Amygdala (tissue), 56 donors: ENCODE measurements around the gene ATP6AP1.
"Not testable (repeated sequence)": the region's sequence is repeated elsewhere in the genome, so short reads cannot be mapped to it uniquely, and the experiment has no call there.

Experiments
- DNase-seq, 56 donors: peaks; one replicate each; lab custom pipeline; 2025; lab: John Stamatoyannopoulos, UW

ATP6AP1 gene

GRCh38 chrX:154428176-154429171 lies at the start of gene ATP6AP1:
TSS of gene ATP6AP1 (plus strand) at chrX:154428677. CDS start at chrX:154428693, 16 bp downstream.
- DNase-seq = peak in 55 of 56 donors; percentile 11 to 93 (median 81)

- peak; percentile 35 to 100 (median 98) for DNase-seq
Observed at GRCh38 chrX:154378799-154379568, 49.5 kb upstream of the ATP6AP1 start, which contains the start of gene EMD. TSS of gene EMD (plus strand) at chrX:154379295. CDS start at chrX:154379485, 190 bp downstream.

- DNase-seq = peak in 1 of 56 donors; percentile 28
Observed at GRCh38 chrX:154379569-154379951, 48.9 kb upstream of the ATP6AP1 start.

DNA sequence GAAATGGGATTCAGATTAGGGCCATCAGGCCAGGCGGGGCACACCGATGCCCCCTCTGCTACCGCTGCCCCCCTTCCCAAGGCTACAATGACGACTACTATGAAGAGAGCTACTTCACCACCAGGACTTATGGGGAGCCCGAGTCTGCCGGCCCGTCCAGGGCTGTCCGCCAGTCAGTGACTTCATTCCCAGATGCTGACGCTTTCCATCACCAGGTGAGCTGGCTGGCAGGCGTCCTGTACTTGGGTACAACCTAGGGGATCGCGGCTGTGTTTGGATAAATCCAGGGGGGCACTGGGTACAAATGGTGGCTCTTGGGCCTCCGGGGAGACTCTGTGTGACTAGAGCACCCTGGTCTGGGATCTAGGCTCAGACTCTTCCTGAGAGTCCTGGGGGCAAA lies 48.3 kb upstream of the ATP6AP1 start:
- no peak for DNase-seq

GRCh38 chrX:154380787-154381186 lies 47.7 kb upstream of the ATP6AP1 start:
- no peak for DNase-seq

- no peak for DNase-seq
Observed at GRCh38 chrX:154381271-154381670, 47.2 kb upstream of the ATP6AP1 start.

DNA sequence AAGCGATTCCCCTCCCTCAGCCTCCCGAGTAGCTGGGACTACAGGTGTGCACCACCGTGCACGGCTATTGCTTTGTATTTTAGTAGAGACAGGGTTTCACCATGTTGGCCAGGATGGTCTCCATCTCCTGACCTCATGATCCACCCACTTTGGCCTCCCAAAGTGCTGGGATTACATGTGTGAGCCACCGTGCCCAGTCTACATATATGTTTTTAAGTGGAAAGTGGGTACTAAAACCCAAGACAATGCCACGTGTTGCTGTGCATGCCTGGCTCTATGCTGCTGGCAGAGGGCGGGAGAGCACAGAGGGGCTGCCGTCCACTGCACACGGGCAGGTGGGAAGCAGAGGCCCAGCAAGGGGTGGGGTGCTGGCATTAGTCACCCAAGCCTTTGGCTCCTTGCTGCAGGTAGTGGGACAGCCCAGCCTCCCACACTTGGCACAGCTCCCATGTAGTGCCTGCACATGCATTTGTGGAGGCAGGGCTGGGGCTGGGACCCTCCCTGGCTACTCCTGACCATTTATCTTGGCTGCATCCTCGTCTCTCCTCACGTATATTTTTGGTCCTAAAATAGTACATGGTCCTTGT lies 45.9 kb upstream of the ATP6AP1 start:
- DNase-seq = no peak

GRCh38 chrX:154383359-154384283 lies 44.9 kb upstream of the ATP6AP1 start:
- DNase-seq = no peak

DNA sequence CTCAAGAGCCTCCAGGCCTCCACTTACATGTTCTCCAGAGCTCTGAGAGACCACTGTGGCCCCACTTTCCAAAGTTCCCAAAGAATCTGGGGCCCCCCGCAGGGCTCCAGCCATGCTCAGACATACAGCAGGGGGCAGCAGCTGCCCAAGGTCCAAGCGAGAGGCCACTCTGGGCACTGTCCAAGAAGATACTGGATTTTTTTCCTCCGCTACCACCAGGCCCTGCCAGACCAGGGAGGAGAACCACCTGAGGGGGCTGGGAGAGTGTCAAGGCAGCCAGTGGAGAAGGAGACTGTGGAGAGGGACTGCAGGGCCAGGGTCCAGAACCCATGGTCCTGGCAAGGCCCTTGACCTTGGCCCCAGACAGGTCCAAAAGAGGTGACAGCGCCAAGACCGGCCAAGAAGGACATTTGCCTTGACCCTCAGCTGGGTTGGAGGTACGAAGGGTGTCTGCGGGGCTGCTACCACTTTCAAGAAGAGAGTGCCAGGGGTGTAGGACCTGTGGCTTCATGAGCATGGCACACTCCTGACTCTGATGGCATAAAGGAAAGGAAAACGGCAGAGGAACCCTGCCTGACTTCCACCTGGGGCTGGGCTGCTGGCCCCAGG lies 44.1 kb upstream of the ATP6AP1 start:
- DNase-seq = peak in 4 of 56 donors; percentile 4 to 15 (median 8)

DNA sequence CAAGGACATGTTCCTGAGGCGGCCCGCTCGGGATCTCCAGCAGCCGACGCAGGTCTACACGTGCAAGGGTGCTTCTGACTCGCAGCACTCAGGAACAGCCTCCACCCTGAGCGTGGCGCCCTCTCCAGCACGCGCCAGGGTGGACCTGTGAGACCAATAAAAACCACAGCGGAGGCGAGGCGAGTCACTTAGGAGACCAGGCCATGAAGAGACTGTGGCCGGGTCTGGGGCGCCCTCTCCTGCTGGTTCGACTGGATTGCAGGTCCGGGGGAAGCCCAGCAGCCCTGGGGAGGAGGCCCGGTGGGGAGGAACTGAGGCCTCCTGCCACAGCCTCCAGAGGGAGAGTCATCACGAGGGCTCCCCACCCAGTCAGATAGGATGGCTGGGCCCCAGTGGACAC lies 40.4 kb upstream of the ATP6AP1 start:
- DNase-seq = not testable (repeated sequence)

- not testable (repeated sequence) for DNase-seq
Observed at GRCh38 chrX:154388649-154389048, 39.8 kb upstream of the ATP6AP1 start.

DNA sequence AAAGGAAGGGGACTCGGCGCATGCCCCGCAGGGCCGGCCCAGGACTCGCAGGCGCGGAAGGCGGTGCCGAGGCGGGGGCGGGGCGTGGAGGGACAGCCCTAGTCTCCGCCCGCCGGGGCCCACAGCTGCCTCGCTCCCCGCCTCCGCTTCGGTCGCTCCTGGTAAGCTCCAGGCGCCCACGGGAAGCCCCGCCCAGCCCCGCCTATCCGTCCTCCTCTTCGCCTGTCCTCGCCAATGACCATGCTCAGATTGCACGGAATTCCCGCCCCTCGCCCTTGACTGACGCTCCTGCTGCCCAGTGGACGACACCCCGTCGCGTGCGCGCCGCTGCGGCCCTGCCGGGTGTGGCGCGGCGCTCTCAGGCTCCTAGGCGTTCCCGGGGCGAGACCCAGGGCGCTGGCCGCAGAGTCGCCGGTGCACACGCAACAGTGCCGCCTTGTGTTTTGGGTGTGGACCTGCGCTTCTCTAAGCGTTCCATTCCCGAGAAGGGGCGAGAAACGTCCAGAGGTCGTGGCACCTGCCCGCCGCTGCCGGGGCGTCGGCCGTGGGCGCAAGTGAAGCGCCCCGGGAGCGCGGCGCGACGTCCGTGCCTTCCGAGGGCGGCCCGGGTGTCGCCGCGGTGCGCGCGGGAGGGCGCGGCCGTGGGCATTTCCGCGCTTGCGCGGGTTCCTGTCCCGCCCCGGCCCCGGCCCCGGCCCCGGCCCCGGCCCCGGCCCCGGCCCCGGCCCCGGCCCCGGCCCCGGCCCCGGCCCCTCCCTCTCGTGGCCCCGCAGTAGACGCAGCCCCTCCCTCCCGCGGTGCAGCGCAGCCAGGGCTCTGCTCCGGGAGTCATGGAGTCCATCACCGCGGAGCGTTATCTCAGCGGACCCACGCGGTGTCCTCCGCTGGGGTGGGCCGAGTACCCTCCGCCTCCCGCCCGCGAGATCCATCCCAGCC lies 38.4 kb upstream of the ATP6AP1 start:
- DNase-seq = not testable (repeated sequence)

DNA sequence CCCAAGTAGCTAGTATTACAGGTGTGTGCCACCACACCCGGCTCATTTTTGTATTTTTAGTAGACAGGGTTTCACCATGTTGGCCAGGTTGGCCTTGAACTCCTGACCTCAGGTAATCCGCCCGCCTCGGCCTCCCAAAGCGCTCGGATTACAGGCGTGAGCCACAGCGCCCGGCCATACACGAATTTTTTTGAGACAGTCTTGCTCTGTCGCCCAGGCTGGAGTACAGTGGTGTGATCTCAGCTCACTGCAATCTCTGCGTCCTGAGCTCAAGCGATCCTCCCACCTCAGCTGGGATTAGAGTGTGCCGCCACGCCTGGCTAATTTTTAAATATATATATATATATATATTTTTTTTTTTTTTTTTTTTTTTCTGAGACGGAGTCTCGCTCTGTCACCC lies 32.1 kb upstream of the ATP6AP1 start:
- not testable (repeated sequence) for DNase-seq

- peak in 24 of 56 donors; percentile 26 to 71 (median 48) for DNase-seq
Observed at GRCh38 chrX:154396973-154397887, 31.2 kb upstream of the ATP6AP1 start.

- DNase-seq = peak; percentile 17 to 96 (median 89)
Observed at GRCh38 chrX:154397888-154398667, 30.4 kb upstream of the ATP6AP1 start, which contains the start of gene RPL10. TSS of gene RPL10 (plus strand) at chrX:154398377. CDS start at chrX:154398520, 143 bp downstream.
